HCT116 (cell line): ENCODE results near the gene ADAMTS19. TPM values are rescaled to one million over a fixed set of nuclear protein-coding genes. Genes with fewer than 3 reads are reported as not detected.

Source experiments
- ATAC-seq: fragments of 200-7000 bp; cut with Tn5 transposase; 2 replicates; pipeline ENCODE4 v1.9.1; 2020; ENCODE audit warnings: mild to moderate bottlenecking, moderate library complexity
- BruUV-seq: library from RNA; stranded (reverse); fragments of 400-500 nt; replicated peaks from 2 replicates; lab custom pipeline; 2021; lab: Mats Ljungman, UMichigan
- CTCF ChIA-PET: fragments of 300-600 bp; sonication (Branson Sonifier 250); formaldehyde crosslinking; loops from one replicate; lab custom pipeline; 2021; ENCODE audit warnings: antibody characterized with exemption; lab: Charles Lee
- POLR2A ChIA-PET: fragments of 300-600, 350-600 bp; sonication (Branson Sonifier 250); formaldehyde crosslinking; loops from one replicate; lab custom pipeline; 2021; ENCODE audit warnings: antibody characterized with exemption; lab: Charles Lee
- RAD21 ChIA-PET, 2 experiments: fragments of 300-600 bp; sonication (Branson Sonifier 250); formaldehyde crosslinking; loops; one replicate each; lab custom pipeline; 2023; ENCODE audit warnings: low total read pairs in 2 of 2; ENCODE audit not compliant: uncharacterized antibody in 2 of 2, unreplicated experiment in 2 of 2, low non-redundant PET in 1 of 2; lab: Charles Lee
- DNase-seq: peaks from one replicate; pipeline ENCODE4 v3.0.0-alpha.2; 2010; ENCODE audit warnings: low read depth, low spot score
- H2AFZ ChIP-seq: fragments of 200-600 bp; shearing (Covaris generic), sonication (generic); 2 replicates; pipeline ENCODE4 v1.6.1; 2017; ENCODE audit warnings: low read depth, mixed run types, mixed read lengths, antibody characterized with exemption, low read length; ENCODE audit not compliant: poor library complexity, severe bottlenecking
- H3K27ac ChIP-seq: 2 replicates; pipeline ENCODE4 v1.5.1; 2012; ENCODE audit warnings: low read depth, low read length
- H3K27me3 ChIP-seq: fragments of 200-600 bp; sonication (generic); 2 replicates; pipeline ENCODE4 v1.6.1; 2016; ENCODE audit warnings: mixed run types, low read length, mixed read lengths; ENCODE audit not compliant: insufficient read depth
- H3K36me3 ChIP-seq, 2 experiments: fragments of 200-500 bp in 1 of 2; fragments of 200-600 bp in 1 of 2; sonication (Bioruptor generic) in 1 of 2; sonication (generic) in 1 of 2; 2 replicates each; pipeline versions ENCODE4 v1.5.1 to v1.6.1; 2014 to 2016; ENCODE audit warnings: low read length in 2 of 2, inconsistent platforms in 1 of 2, mixed read lengths in 1 of 2, mixed run types in 1 of 2; ENCODE audit not compliant: insufficient read depth in 2 of 2, control insufficient read depth in 1 of 2
- H3K4me1 ChIP-seq, 2 experiments: fragments of 200-600 bp in 1 of 2; sonication (generic) in 1 of 2; 2 replicates each; pipeline versions ENCODE4 v1.5.1 to v1.6.1; 2012 to 2017; ENCODE audit warnings: low read length in 2 of 2, inconsistent platforms in 1 of 2, mild to moderate bottlenecking in 1 of 2, mixed read lengths in 1 of 2, mixed run types in 1 of 2, moderate library complexity in 1 of 2; ENCODE audit not compliant: insufficient read depth in 2 of 2, control insufficient read depth in 1 of 2
- H3K4me2 ChIP-seq: fragments of 200-600 bp; sonication (generic); 2 replicates; pipeline ENCODE4 v1.6.1; 2017; ENCODE audit warnings: mixed run types, low read length, mixed read lengths
- H3K4me3 ChIP-seq, 2 experiments: fragments of 200-600 bp in 1 of 2; sonication (generic) in 1 of 2; replicated peaks in 1 of 2; 2 replicates each; pipeline ENCODE4 v1.5.1; 2011 to 2016; ENCODE audit warnings: low read length in 2 of 2, control low read depth in 1 of 2, low read depth in 1 of 2, mild to moderate bottlenecking in 1 of 2, mixed read lengths in 1 of 2, mixed run types in 1 of 2
- H3K79me2 ChIP-seq: fragments of 200-600 bp; sonication (generic); 2 replicates; pipeline ENCODE4 v1.6.1; 2017; ENCODE audit warnings: mild to moderate bottlenecking, mixed run types, low read length, moderate library complexity, mixed read lengths; ENCODE audit not compliant: insufficient read depth
- H3K9ac ChIP-seq: fragments of 200-600 bp; sonication (generic); 2 replicates; pipeline ENCODE4 v1.6.1; 2016; ENCODE audit warnings: low read length, mixed read lengths
- H3K9me2 ChIP-seq: fragments of 200-600 bp; sonication (generic), shearing (Covaris generic); 2 replicates; pipeline ENCODE4 v1.6.1; 2017; ENCODE audit warnings: mixed run types, mild to moderate bottlenecking, moderate library complexity; ENCODE audit not compliant: insufficient read depth
- H3K9me3 ChIP-seq, 2 experiments: fragments of 200-500 bp in 1 of 2; fragments of 200-600 bp in 1 of 2; sonication (Bioruptor generic) in 1 of 2; sonication (generic) in 1 of 2; 2 replicates each; pipeline ENCODE4 v1.6.1; 2014 to 2017; ENCODE audit warnings: low read length in 2 of 2, mixed read lengths in 2 of 2, inconsistent platforms in 1 of 2, low read depth in 1 of 2, mild to moderate bottlenecking in 1 of 2, mixed run types in 1 of 2, moderate library complexity in 1 of 2; ENCODE audit not compliant: control insufficient read depth in 1 of 2, insufficient read depth in 1 of 2
- H4K20me1 ChIP-seq: fragments of 200-600 bp; sonication (generic), shearing (Covaris generic); 2 replicates; pipeline ENCODE4 v1.6.1; 2017; ENCODE audit warnings: mixed run types, mild to moderate bottlenecking, moderate library complexity; ENCODE audit not compliant: insufficient read depth
- ATF3 ChIP-seq: IDR thresholded peaks from 2 replicates; pipeline ENCODE4 v1.6.1; 2012
- CBX3 ChIP-seq: IDR thresholded peaks from 2 replicates; pipeline ENCODE4 v1.6.1; 2012; ENCODE audit warnings: low read depth
- CEBPB ChIP-seq: IDR thresholded peaks from 2 replicates; pipeline ENCODE4 v1.6.1; 2012; ENCODE audit warnings: low read depth
- CTCF ChIP-seq, 3 experiments: fragments of 200-600 bp in 1 of 3; sonication (generic) in 1 of 3; IDR thresholded peaks in 2 of 3; conservative IDR thresholded peaks in 1 of 3; 2 replicates each; pipeline ENCODE4 v1.5.1; 2012 to 2017; ENCODE audit warnings: low read depth in 2 of 3, low read length in 2 of 3, antibody characterized with exemption in 1 of 3, borderline replicate concordance in 1 of 3, control low read depth in 1 of 3, mild to moderate bottlenecking in 1 of 3, mixed read lengths in 1 of 3, mixed run types in 1 of 3, moderate library complexity in 1 of 3; ENCODE audit not compliant: insufficient read depth in 1 of 3
- EGR1 ChIP-seq: IDR thresholded peaks from 2 replicates; pipeline ENCODE4 v1.6.1; 2012; ENCODE audit warnings: low read depth
- ELF1 ChIP-seq: IDR thresholded peaks from 2 replicates; pipeline ENCODE4 v1.6.1; 2012; ENCODE audit warnings: low read depth, borderline replicate concordance
- JUND ChIP-seq: IDR thresholded peaks from 2 replicates; pipeline ENCODE4 v1.6.1; 2012
- MAX ChIP-seq: IDR thresholded peaks from 2 replicates; pipeline ENCODE4 v1.6.1; 2012
- POLR2A ChIP-seq: IDR thresholded peaks from 2 replicates; pipeline ENCODE4 v1.7.0; 2011; ENCODE audit warnings: borderline replicate concordance; ENCODE audit not compliant: insufficient read depth, insufficient read length; ENCODE audit errors: extremely low read depth
- POLR2AphosphoS5 ChIP-seq: IDR thresholded peaks from 2 replicates; pipeline ENCODE4 v1.6.1; 2011; ENCODE audit warnings: mild to moderate bottlenecking, low read depth, low read length, moderate library complexity
- RAD21 ChIP-seq: IDR thresholded peaks from 2 replicates; pipeline ENCODE4 v1.6.1; 2012; ENCODE audit warnings: low read depth, mild to moderate bottlenecking
- SIN3A ChIP-seq: IDR thresholded peaks from 2 replicates; pipeline ENCODE4 v1.6.1; 2012; ENCODE audit warnings: low read depth
- SP1 ChIP-seq: IDR thresholded peaks from 2 replicates; pipeline ENCODE4 v1.6.1; 2012; ENCODE audit warnings: low read depth
- SRF ChIP-seq: IDR thresholded peaks from 2 replicates; pipeline ENCODE4 v1.6.1; 2012; ENCODE audit warnings: low read depth
- TCF7L2 ChIP-seq: IDR thresholded peaks from 2 replicates; pipeline ENCODE4 v1.7.0; 2011; ENCODE audit warnings: borderline replicate concordance, inconsistent platforms; ENCODE audit not compliant: insufficient read depth, insufficient read length; ENCODE audit errors: extremely low read depth
- YY1 ChIP-seq: IDR thresholded peaks from 2 replicates; pipeline ENCODE4 v1.6.1; 2011; ENCODE audit warnings: low read length, low read depth, moderate library complexity, mild to moderate bottlenecking; ENCODE audit not compliant: insufficient replicate concordance; ENCODE audit errors: extremely low read depth
- ZFX ChIP-seq: fragments of 450-650 bp; IDR thresholded peaks from 2 replicates; pipeline ENCODE4 v1.6.1; 2017
- ZNF274 ChIP-seq: fragments of 200-500 bp; sonication (Bioruptor generic); IDR thresholded peaks from 2 replicates; pipeline ENCODE4 v1.6.1; 2014; ENCODE audit warnings: mild to moderate bottlenecking, low read depth, low read length, inconsistent platforms
- intact Hi-C: fragments of 100-400 bp; cut with micrococcal nuclease; formaldehyde crosslinking; loops from 2 replicates; pipeline ENCODE4 v1.10.0; 2022
- total RNA-seq: library from RNA; stranded (reverse); gene quantifications from one replicate; pipeline ENCODE4 v1.2.1, GENCODE V29; 2021; ENCODE audit not compliant: unreplicated experiment
- TF ChIP-seq, protein P1 (sequence below): IDR thresholded peaks from 2 replicates; pipeline ENCODE4 v1.6.1; 2012; ENCODE audit warnings: low read depth

Gene ADAMTS19
- total RNA-seq, 1 experiment from 2014 or later = not detected

- no peaks in the 10 kb centered on the region for H3K9me3 ChIP-seq
- POLR2A ChIA-PET = no interaction called here
- no peak overlapping the region for H2AFZ ChIP-seq
- BruUV-seq = no TSS peak
- no peaks in the 10 kb centered on the region for H3K9me2 ChIP-seq
- no peaks in the 10 kb centered on the region for H4K20me1 ChIP-seq
- no peak overlapping the region for H3K4me3 ChIP-seq
- H3K27me3 ChIP-seq = no peaks in the 10 kb centered on the region
- no peaks in the 10 kb centered on the region for H3K4me1 ChIP-seq
- H3K36me3 ChIP-seq = no peaks in the 10 kb centered on the region
- DNase-seq (no peak), ATAC-seq (no peak)
- no peak overlapping the region for H3K9ac ChIP-seq
- no peak overlapping the region for H3K4me2 ChIP-seq
- RAD21 ChIA-PET = no interaction called here
- H3K79me2 ChIP-seq = no peaks in the 10 kb centered on the region
- intact Hi-C loops = no loop called here
- CTCF ChIA-PET = no interaction called here
- no peak overlapping the region for H3K27ac ChIP-seq
- no peak for TF ChIP-seq CBX3
- no peak for TF ChIP-seq POLR2AphosphoS5
- TF ChIP-seq ELF1 = no peak
- no peak for TF ChIP-seq JUND
- no peak for TF ChIP-seq EGR1
- no peak for TF ChIP-seq SIN3A
- TF ChIP-seq ZNF274 = no peak
- TF ChIP-seq CEBPB = no peak
- no peak for TF ChIP-seq MAX
- TF ChIP-seq YY1 = no peak
- TF ChIP-seq SP1 = no peak
- TF ChIP-seq RAD21 = no peak
- TF ChIP-seq, protein P1, sequence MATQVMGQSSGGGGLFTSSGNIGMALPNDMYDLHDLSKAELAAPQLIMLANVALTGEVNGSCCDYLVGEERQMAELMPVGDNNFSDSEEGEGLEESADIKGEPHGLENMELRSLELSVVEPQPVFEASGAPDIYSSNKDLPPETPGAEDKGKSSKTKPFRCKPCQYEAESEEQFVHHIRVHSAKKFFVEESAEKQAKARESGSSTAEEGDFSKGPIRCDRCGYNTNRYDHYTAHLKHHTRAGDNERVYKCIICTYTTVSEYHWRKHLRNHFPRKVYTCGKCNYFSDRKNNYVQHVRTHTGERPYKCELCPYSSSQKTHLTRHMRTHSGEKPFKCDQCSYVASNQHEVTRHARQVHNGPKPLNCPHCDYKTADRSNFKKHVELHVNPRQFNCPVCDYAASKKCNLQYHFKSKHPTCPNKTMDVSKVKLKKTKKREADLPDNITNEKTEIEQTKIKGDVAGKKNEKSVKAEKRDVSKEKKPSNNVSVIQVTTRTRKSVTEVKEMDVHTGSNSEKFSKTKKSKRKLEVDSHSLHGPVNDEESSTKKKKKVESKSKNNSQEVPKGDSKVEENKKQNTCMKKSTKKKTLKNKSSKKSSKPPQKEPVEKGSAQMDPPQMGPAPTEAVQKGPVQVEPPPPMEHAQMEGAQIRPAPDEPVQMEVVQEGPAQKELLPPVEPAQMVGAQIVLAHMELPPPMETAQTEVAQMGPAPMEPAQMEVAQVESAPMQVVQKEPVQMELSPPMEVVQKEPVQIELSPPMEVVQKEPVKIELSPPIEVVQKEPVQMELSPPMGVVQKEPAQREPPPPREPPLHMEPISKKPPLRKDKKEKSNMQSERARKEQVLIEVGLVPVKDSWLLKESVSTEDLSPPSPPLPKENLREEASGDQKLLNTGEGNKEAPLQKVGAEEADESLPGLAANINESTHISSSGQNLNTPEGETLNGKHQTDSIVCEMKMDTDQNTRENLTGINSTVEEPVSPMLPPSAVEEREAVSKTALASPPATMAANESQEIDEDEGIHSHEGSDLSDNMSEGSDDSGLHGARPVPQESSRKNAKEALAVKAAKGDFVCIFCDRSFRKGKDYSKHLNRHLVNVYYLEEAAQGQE = no peak
- TF ChIP-seq SRF = no peak
- no peak for TF ChIP-seq TCF7L2
- TF ChIP-seq ZFX = no peak
- no peak for TF ChIP-seq CTCF (IDR thresholded peaks at IDR 0.05 in 2 of 3, conservative IDR thresholded peaks at IDR 0.05 in 1 of 3; ENCODE audit: borderline replicate concordance in 1 of 3, insufficient read depth in 1 of 3, low read depth in 2 of 3, low read length in 2 of 3)
- TF ChIP-seq POLR2A = no peak
- no peak for TF ChIP-seq ATF3
- TF ChIP-seq, all 23 proteins: peak for 0
Observed at GRCh38 chr5:129563585-129563984, 103.5 kb downstream of the ADAMTS19 start.
